HepG2 (cell line): ENCODE results near the gene PLSCR3. TPM values are rescaled to one million over a fixed set of nuclear protein-coding genes. Genes with fewer than 3 reads are reported as not detected.
A peak's percentile ranks its signal among the peaks of the same experiment; 100 is the strongest.

Source experiments
- ATAC-seq: fragments of 200-7000 bp; cut with Tn5 transposase; 3 replicates; pipeline ENCODE4 v1.9.1; 2020; ENCODE audit warnings: mild to moderate bottlenecking, moderate library complexity
- BruUV-seq: library from RNA; stranded (reverse); fragments of 400-500 nt; replicated peaks from 2 replicates; lab custom pipeline; 2021; lab: Mats Ljungman, UMichigan
- CTCF ChIA-PET: fragments of 300-600 bp; formaldehyde crosslinking; extraction: SDS; loops from one replicate; lab custom pipeline; 2021; ENCODE audit warnings: low total read pairs, inconsistent platforms, low intra/inter-chr PET ratio; lab: Yijun Ruan, JAX
- POLR2A ChIA-PET: fragments of 350-600 bp; sonication (Branson Sonifier 250); formaldehyde crosslinking; loops from one replicate; lab custom pipeline; 2020; ENCODE audit warnings: antibody characterized with exemption, inconsistent platforms; lab: Yijun Ruan, JAX
- DNase-seq: peaks from one replicate; pipeline ENCODE4 v3.0.0-alpha.2; 2015; ENCODE audit warnings: low spot score
- FAIRE-seq: peaks from 3 replicates; lab custom pipeline; 2011; peaks lifted over from hg19 to GRCh38; lab: Jason Lieb, UNC
- H2AFZ ChIP-seq: one replicate; pipeline ENCODE4 v1.6.1; 2011; ENCODE audit warnings: low read length, inconsistent platforms
- H3K27ac ChIP-seq: fragments of 300-600 bp; 3 replicates; pipeline ENCODE4 v1.8.0; 2011; ENCODE audit warnings: mixed run types, mild to moderate bottlenecking, mixed read lengths, low read length, inconsistent platforms; ENCODE audit not compliant: insufficient read depth; ENCODE audit errors: extremely low read length
- H3K27me3 ChIP-seq, 2 experiments: fragments of 200-600 bp in 1 of 2; 2 replicates in 1 of 2; 3 replicates in 1 of 2; pipeline versions ENCODE4 v1.6.0 to v1.8.0; 2011; ENCODE audit warnings: low read length in 2 of 2, mild to moderate bottlenecking in 2 of 2, moderate library complexity in 2 of 2, inconsistent platforms in 1 of 2; ENCODE audit not compliant: insufficient read depth in 2 of 2, control insufficient read depth in 1 of 2
- H3K36me3 ChIP-seq, 2 experiments: fragments of 200-600 bp in 1 of 2; replicated peaks in 1 of 2; 2 replicates in 1 of 2; 3 replicates in 1 of 2; pipeline versions ENCODE4 v1.5.1 to v1.8.0; 2011; ENCODE audit warnings: low read length in 2 of 2, inconsistent platforms in 1 of 2; ENCODE audit not compliant: insufficient read depth in 2 of 2, control insufficient read depth in 1 of 2
- H3K4me1 ChIP-seq: 2 replicates; pipeline ENCODE4 v1.5.1; 2012; ENCODE audit warnings: low read length, inconsistent platforms; ENCODE audit not compliant: insufficient read depth
- H3K4me2 ChIP-seq: 2 replicates; pipeline ENCODE4 v1.6.0; 2011; ENCODE audit warnings: low read depth, low read length, inconsistent platforms
- H3K4me3 ChIP-seq, 3 experiments: fragments of 200-600 bp in 1 of 3; sonication (generic), shearing (Covaris generic) in 1 of 3; replicated peaks in 1 of 3; 2 replicates each; pipeline ENCODE4 v1.5.1; 2011 to 2016; ENCODE audit warnings: low read length in 3 of 3, inconsistent platforms in 2 of 3, low read depth in 2 of 3, mild to moderate bottlenecking in 2 of 3, control low read depth in 1 of 3, mixed read lengths in 1 of 3; ENCODE audit not compliant: insufficient read depth in 1 of 3
- H3K79me2 ChIP-seq: one replicate; pipeline ENCODE4 v1.6.1; 2011; ENCODE audit warnings: low read length, inconsistent platforms; ENCODE audit not compliant: insufficient read depth
- H3K9ac ChIP-seq: 2 replicates; pipeline ENCODE4 v1.6.0; 2011; ENCODE audit warnings: mild to moderate bottlenecking, low read depth, low read length, inconsistent platforms; ENCODE audit not compliant: insufficient read depth
- H3K9me3 ChIP-seq: 2 replicates; pipeline ENCODE4 v1.5.1; 2012; ENCODE audit warnings: mild to moderate bottlenecking, low read length
- H4K20me1 ChIP-seq: 2 replicates; pipeline ENCODE4 v1.6.0; 2011; ENCODE audit warnings: inconsistent platforms, mild to moderate bottlenecking, low read length, moderate library complexity; ENCODE audit not compliant: insufficient read depth
- FUBP1 ChIP-seq: sonication (generic); formaldehyde crosslinking; IDR thresholded peaks from 2 replicates; pipeline ENCODE4 v1.5.1; 2020; ENCODE audit warnings: missing genetic modification reagents, mild to moderate bottlenecking, borderline replicate concordance
- HNRNPK ChIP-seq: fragments of 200-400 bp; formaldehyde crosslinking; IDR thresholded peaks from 2 replicates; pipeline ENCODE4 v1.6.1; 2018; ENCODE audit warnings: low read length, low read depth, moderate library complexity, mild to moderate bottlenecking; ENCODE audit not compliant: poor library complexity, severe bottlenecking
- MAX ChIP-seq: IDR thresholded peaks from 2 replicates; pipeline ENCODE4 v1.6.1; 2012; ENCODE audit warnings: inconsistent platforms
- NFYC ChIP-seq: IDR thresholded peaks from 2 replicates; pipeline ENCODE4 v1.6.1; 2016; ENCODE audit warnings: missing genetic modification reagents, missing compliant biosample characterization
- PBX3 ChIP-seq: sonication (generic); formaldehyde crosslinking; IDR thresholded peaks from 2 replicates; pipeline ENCODE4 v1.8.1; 2023; ENCODE audit warnings: missing genetic modification reagents, inconsistent platforms, borderline replicate concordance
- PHF21A ChIP-seq: sonication (generic); formaldehyde crosslinking; IDR thresholded peaks from 2 replicates; pipeline ENCODE4 v1.5.0; 2020; ENCODE audit warnings: mild to moderate bottlenecking, missing genetic modification reagents
- RFXAP ChIP-seq: sonication (generic); formaldehyde crosslinking; IDR thresholded peaks from 2 replicates; pipeline ENCODE4 v1.4.0; 2020; ENCODE audit warnings: missing genetic modification reagents, borderline replicate concordance
- TFDP2 ChIP-seq: sonication (generic); formaldehyde crosslinking; IDR thresholded peaks from 2 replicates; pipeline ENCODE4 v1.4.0; 2020; ENCODE audit warnings: missing genetic modification reagents
- ZBTB7B ChIP-seq: sonication (generic); formaldehyde crosslinking; IDR thresholded peaks from 2 replicates; pipeline ENCODE4 v1.4.0; 2020; ENCODE audit warnings: missing genetic modification reagents
- ZNF367 ChIP-seq: sonication (generic); formaldehyde crosslinking; IDR thresholded peaks from 2 replicates; pipeline ENCODE4 v1.4.0; 2020; ENCODE audit warnings: missing genetic modification reagents, borderline replicate concordance
- ZNF441 ChIP-seq: sonication (generic); formaldehyde crosslinking; IDR thresholded peaks from 2 replicates; pipeline ENCODE4 v1.7.0; 2021; ENCODE audit warnings: missing genetic modification reagents, borderline replicate concordance
- ZNF687 ChIP-seq: sonication (generic); formaldehyde crosslinking; IDR thresholded peaks from 2 replicates; pipeline ENCODE4 v1.5.1; 2020; ENCODE audit warnings: mild to moderate bottlenecking, missing genetic modification reagents, moderate library complexity
- WGBS: methylation state at CpG from one replicate; pipeline ENCODE4 v1.1.6; 2017; ENCODE audit warnings: low lambda C conversion rate; 5-methylcytosine and 5-hydroxymethylcytosine counted together
- in situ Hi-C: cut with HindIII; loops from 2 replicates; pipeline ENCODE4 v1.10.0; 2017; ENCODE audit warnings: low pct_unique_long_range_greater_than_20kb; ENCODE audit not compliant: extremely low pct_ligation_motif_present
- intact Hi-C: fragments of 100-400 bp; cut with micrococcal nuclease; formaldehyde crosslinking; loops from one replicate; pipeline ENCODE4 v1.10.0; 2022; ENCODE audit not compliant: unreplicated experiment
- polyA plus RNA-seq, 8 experiments: library from polyadenylated mRNA; depleted of rRNA in 3 of 8; stranded (reverse) in 7 of 8; unstranded in 1 of 8; fragments of >200 nt; fragmentation: Illumina TruSeq in 4 of 8; extraction: Trizol in 4 of 8; gene quantifications; 2 replicates each; pipeline versions ENCODE4 v1.2.1 to v1.2.3, GENCODE V29; 2011 to 2016; ENCODE audit warnings: low read depth in 4 of 8, missing spikeins in 1 of 8, mixed read lengths in 1 of 8; ENCODE audit not compliant: insufficient read depth in 1 of 8
- total RNA-seq, 5 experiments: library from RNA; depleted of rRNA; stranded (reverse); fragments of >200 nt; fragmentation: Illumina TruSeq; extraction: Trizol; gene quantifications; 2 replicates each; pipeline ENCODE4 v1.2.3, GENCODE V29; 2016; ENCODE audit warnings: low read depth in 1 of 5

The PLSCR3 gene
- total and polyA plus RNA-seq, 2 of the 13 experiments (the other 11 are each of a cell fraction or from before 2014, with no cell fraction given), result 5.6 to 6.2 TPM

GRCh38 chr17:7351665-7352502 lies 42.4 kb downstream of the PLSCR3 start, which contains the start of gene KCTD11:
Gene KCTD11 (plus strand): TSS chr17:7352162.
- no peaks in the 10 kb centered on the region for H3K9me3 ChIP-seq
- ChIA-PET CTCF (no interaction called here), POLR2A (interaction anchor here (0.7 to 7.0 kb wide), 12 partner anchors 17 to 335 kb away, joined by 3 to 44 read pairs (median 4); partner anchors contain the start of genes CD68, NEURL4, PLSCR3 and POLR2A)
- H3K27me3 ChIP-seq, result peaks cover 0 to 5% of the 10 kb centered on the region in 2 experiments; a peak in 2 of 5 replicates
- H3K36me3 ChIP-seq, result no peaks in the 10 kb centered on the region
- no peak for FAIRE-seq
- ATAC-seq, result peak; percentile 76
- H2AFZ ChIP-seq, result no peak within 1 kb of the TSS
- peak within 1 kb of the TSS; percentile 64 to 88 (median 87) for H3K4me3 ChIP-seq
- H3K27ac ChIP-seq, result peak within 1 kb of the TSS; percentile 95
- 2% methylated on average over 10 of the region's 91 CpGs for whole genome bisulfite sequencing
- no TSS peak for BruUV-seq
- peak; percentile 73 for DNase-seq
- H3K79me2 ChIP-seq, result no peaks in the 10 kb centered on the region
- H3K4me1 ChIP-seq, result peaks cover 55% of the 10 kb centered on the region
- H3K9ac ChIP-seq, result peak within 1 kb of the TSS; percentile 95
- in situ Hi-C loops (no loop called here), intact Hi-C loops (loop anchor here (2.0 to 10.0 kb wide), 3 partner anchors 23 to 305 kb away; partner anchors contain the start of genes NEURL4 and SENP3)
- H4K20me1 ChIP-seq, result peaks cover 13% of the 10 kb centered on the region; the same call in 1 of the 2 replicates
- peak within 1 kb of the TSS; percentile 90 for H3K4me2 ChIP-seq
- TF ChIP-seq PBX3, result 0 out of 2 replicates have a peak, but pooled peaks have one; percentile 47
- no peak for TF ChIP-seq FUBP1 (CRISPR knock-in tag)
- TF ChIP-seq NFYC (CRISPR knock-in tag), result no peak
- TF ChIP-seq PHF21A (CRISPR knock-in tag), result peak; percentile 77; the same call in 1 of the 2 replicates
- peak; percentile 58 for TF ChIP-seq MAX
- peak; percentile 36; the same call in 1 of the 2 replicates for TF ChIP-seq ZBTB7B
- peak; percentile 17; the same call in 1 of the 2 replicates for TF ChIP-seq TFDP2 (CRISPR knock-in tag)
- peak; percentile 6; the same call in 1 of the 2 replicates for TF ChIP-seq ZNF441 (CRISPR knock-in tag)
- 0 out of 2 replicates have a peak, but pooled peaks have one; percentile 32 for TF ChIP-seq RFXAP (CRISPR knock-in tag)
- TF ChIP-seq HNRNPK, result peak; percentile 44
- TF ChIP-seq ZNF687 (CRISPR knock-in tag), result peak; percentile 62
- no peak for TF ChIP-seq ZNF367 (CRISPR knock-in tag)
